Measurements from ENCODE around the gene NR3C2. TPM values are rescaled to one million over a fixed set of nuclear protein-coding genes. Genes with fewer than 3 reads are reported as not detected.

Gene NR3C2
- total RNA-seq, 1 experiment from 2014 or later = 0.96 TPM

GRCh38 chr4:148391056-148391455 is 51.2 kb downstream of the NR3C2 start:
- no peak overlapping the region for H3K27ac ChIP-seq
- no peaks in the 10 kb centered on the region for H3K9me3 ChIP-seq (ENCODE audit: insufficient read depth, low read depth)
- CTCF ChIA-PET = no interaction called here
- H4K20me1 ChIP-seq (ENCODE audit: insufficient read depth) = no peaks in the 10 kb centered on the region
- no peak overlapping the region for H2AFZ ChIP-seq
- H3K4me3 ChIP-seq = no peak overlapping the region
- H3K36me3 ChIP-seq (ENCODE audit: low read depth) = no peaks in the 10 kb centered on the region
- H3K79me2 ChIP-seq (ENCODE audit: low read depth) = no peaks in the 10 kb centered on the region
- H3F3A ChIP-seq (ENCODE audit: insufficient read depth, low read depth) = no peaks in the 10 kb centered on the region
- intact Hi-C loops (cut with micrococcal nuclease; ENCODE audit: unreplicated experiment) = no loop called here
- POLR2A ChIA-PET (ENCODE audit: unreplicated experiment) = no interaction called here
- no peaks in the 10 kb centered on the region for H3K9me2 ChIP-seq (ENCODE audit: insufficient read depth)
- no peak for DNase-seq
- no peaks in the 10 kb centered on the region for H3K4me1 ChIP-seq (replicated peaks; ENCODE audit: insufficient read depth)
- TF ChIP-seq EZH2 (IDR thresholded peaks at IDR 0.05; ENCODE audit: low read depth) = no peak
- TF ChIP-seq CTCF (conservative IDR thresholded peaks at IDR 0.05) = no peak
- no peaks in the 10 kb centered on the region for H3K27me3 ChIP-seq (ENCODE audit: insufficient read depth, low read depth)
- H3K4me2 ChIP-seq = no peak overlapping the region
- BruUV-seq (replicated peaks) = no TSS peak

GRCh38 chr4:148390311-148390710 is 51.9 kb downstream of the NR3C2 start:
- intact Hi-C loops (cut with micrococcal nuclease; ENCODE audit: unreplicated experiment) = no loop called here
- Histone ChIP-seq H2AFZ (no peak overlapping the region), H3F3A (ENCODE audit: insufficient read depth, low read depth) (no peaks in the 10 kb centered on the region), H4K20me1 (ENCODE audit: insufficient read depth) (no peaks in the 10 kb centered on the region), H3K36me3 (ENCODE audit: low read depth) (no peaks in the 10 kb centered on the region), H3K9me3 (ENCODE audit: insufficient read depth, low read depth) (no peaks in the 10 kb centered on the region), H3K27me3 (ENCODE audit: insufficient read depth, low read depth) (no peaks in the 10 kb centered on the region), H3K4me2 (no peak overlapping the region), H3K9me2 (ENCODE audit: insufficient read depth) (no peaks in the 10 kb centered on the region), H3K27ac (no peak overlapping the region), H3K4me3 (no peak overlapping the region), H3K79me2 (ENCODE audit: low read depth) (no peaks in the 10 kb centered on the region), H3K4me1 (replicated peaks; ENCODE audit: insufficient read depth) (no peaks in the 10 kb centered on the region)
- DNase-seq = no peak
- BruUV-seq (replicated peaks) = no TSS peak
- ChIA-PET CTCF (no interaction called here), POLR2A (ENCODE audit: unreplicated experiment) (no interaction called here)
- TF ChIP-seq CTCF (conservative IDR thresholded peaks at IDR 0.05) (no peak), EZH2 (IDR thresholded peaks at IDR 0.05; ENCODE audit: low read depth) (no peak)

- Histone ChIP-seq H3K4me3 (no peak overlapping the region), H3K4me1 (replicated peaks; ENCODE audit: insufficient read depth) (peaks cover 11% of the 10 kb centered on the region; the same call in 1 of the 2 replicates), H3K27me3 (ENCODE audit: insufficient read depth, low read depth) (no peaks in the 10 kb centered on the region), H3K36me3 (ENCODE audit: low read depth) (no peaks in the 10 kb centered on the region), H4K20me1 (ENCODE audit: insufficient read depth) (no peaks in the 10 kb centered on the region), H3F3A (ENCODE audit: insufficient read depth, low read depth) (no peaks in the 10 kb centered on the region), H2AFZ (no peak overlapping the region), H3K9me2 (ENCODE audit: insufficient read depth) (no peaks in the 10 kb centered on the region), H3K9me3 (ENCODE audit: insufficient read depth, low read depth) (no peaks in the 10 kb centered on the region), H3K4me2 (no peak overlapping the region), H3K79me2 (ENCODE audit: low read depth) (no peaks in the 10 kb centered on the region), H3K27ac (no peak overlapping the region)
- POLR2A ChIA-PET (ENCODE audit: unreplicated experiment) = no interaction called here
- DNase-seq = no peak
- CTCF ChIA-PET = no interaction called here
- BruUV-seq (replicated peaks) = no TSS peak
- TF ChIP-seq EZH2 (IDR thresholded peaks at IDR 0.05; ENCODE audit: low read depth) (no peak), CTCF (conservative IDR thresholded peaks at IDR 0.05) (no peak)
- intact Hi-C loops (cut with micrococcal nuclease; ENCODE audit: unreplicated experiment) = no loop called here
Measured at GRCh38 chr4:148380291-148380690, 61.9 kb downstream of the NR3C2 start.

Measured in PC-9 (cell line).